HG02642 (cell line): Measurements from ENCODE around the gene FUNDC2.

ENCODE experiments used
- ATAC-seq: cut with Tn5 transposase; IDR thresholded peaks from one replicate; pipeline ENCODE4 v1.9.1; 2021; ENCODE audit warnings: mild to moderate bottlenecking; ENCODE audit not compliant: unreplicated experiment, poor library complexity

FUNDC2 gene

DNA sequence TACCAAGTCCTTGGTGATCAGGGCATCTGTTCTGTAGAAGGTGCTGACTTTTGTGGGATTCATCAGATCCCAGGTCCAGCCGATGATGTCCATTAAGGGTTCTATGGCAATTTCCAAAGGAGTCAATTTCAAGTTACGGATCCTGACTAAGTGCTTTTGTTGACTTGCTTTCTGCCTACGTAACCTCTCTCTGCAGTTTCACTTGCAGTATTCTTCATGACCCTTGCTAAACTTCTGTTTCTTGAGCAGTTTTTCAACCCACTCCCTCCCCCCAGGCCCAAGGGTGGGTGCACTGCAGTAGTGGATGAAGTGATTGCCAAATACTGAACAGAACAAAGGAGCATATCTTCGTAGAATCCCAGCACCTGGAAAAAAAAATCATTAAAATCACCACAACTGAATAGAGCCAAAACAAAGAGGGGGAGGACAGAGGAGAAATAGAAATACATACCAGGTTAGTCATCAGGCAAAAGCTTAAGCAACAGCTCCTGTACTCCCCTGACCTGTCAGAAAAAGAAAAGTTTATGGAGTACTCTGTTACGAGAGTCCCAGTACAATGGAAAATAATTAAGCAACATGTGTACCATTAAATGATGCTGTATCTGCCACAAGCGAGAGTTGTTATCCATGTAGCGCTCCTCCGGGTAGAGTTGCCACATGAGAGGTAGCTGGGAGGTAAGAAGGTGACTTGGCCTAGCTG lies 38.5 kb downstream of the FUNDC2 start:
- ATAC-seq = no peak

DNA sequence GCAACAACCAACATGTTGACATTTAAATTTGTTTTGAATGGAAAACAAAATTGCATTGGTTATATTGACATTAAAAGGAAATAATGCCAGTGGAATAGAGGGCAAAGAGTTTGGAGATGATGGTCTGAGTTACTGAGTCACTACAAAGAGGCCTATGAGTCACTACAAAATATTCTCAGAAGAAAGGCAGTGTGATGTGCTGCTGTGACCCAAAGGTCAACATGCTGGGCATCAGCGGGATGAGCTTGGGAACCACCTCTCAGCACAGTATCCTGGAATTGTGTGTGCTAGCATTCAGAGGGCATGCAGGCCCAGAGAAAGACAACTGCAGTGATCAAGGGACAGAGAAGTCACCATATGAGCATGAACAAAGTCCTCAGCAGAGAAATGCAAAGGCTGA lies 41.5 kb downstream of the FUNDC2 start:
- ATAC-seq = no peak

GRCh38 chrX:155069414-155069813 lies 42.8 kb downstream of the FUNDC2 start:
- no peak for ATAC-seq

DNA sequence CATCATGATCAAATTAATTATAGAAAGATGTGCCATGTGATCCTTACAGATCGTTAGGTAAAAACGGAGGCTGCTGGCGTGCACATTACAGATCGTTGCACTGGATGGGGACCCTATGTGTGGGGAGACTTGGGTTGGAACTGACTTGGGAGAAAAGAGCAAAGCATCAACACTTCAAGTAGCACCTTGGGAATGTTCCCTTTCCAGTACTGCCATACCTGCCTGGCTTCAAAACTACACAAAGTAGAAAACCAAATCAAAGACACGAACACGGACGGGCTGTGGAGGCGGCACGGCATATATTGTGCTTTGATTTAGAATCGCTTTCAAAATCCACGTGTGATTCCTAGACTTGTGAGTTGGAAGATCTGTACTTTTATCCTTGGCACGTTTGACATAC lies 43.4 kb downstream of the FUNDC2 start:
- ATAC-seq = no peak

- peak; percentile 27 for ATAC-seq
Measured at GRCh38 chrX:155070663-155070974, 44.0 kb downstream of the FUNDC2 start.

- peak; percentile 92 for ATAC-seq
Measured at GRCh38 chrX:155070975-155071693, 44.5 kb downstream of the FUNDC2 start, which contains the start of the genes BRCC3, CMC4 and MTCP1. TSS of gene BRCC3 (plus strand) at chrX:155071508. CDS start at chrX:155071528, 20 bp downstream. TSS of gene CMC4 (minus strand) at chrX:155071136. CDS start at chrX:155064023, 7,113 bp downstream. TSS of gene MTCP1 (minus strand) at chrX:155071136. CDS start at chrX:155066010, 5,126 bp downstream.

DNA sequence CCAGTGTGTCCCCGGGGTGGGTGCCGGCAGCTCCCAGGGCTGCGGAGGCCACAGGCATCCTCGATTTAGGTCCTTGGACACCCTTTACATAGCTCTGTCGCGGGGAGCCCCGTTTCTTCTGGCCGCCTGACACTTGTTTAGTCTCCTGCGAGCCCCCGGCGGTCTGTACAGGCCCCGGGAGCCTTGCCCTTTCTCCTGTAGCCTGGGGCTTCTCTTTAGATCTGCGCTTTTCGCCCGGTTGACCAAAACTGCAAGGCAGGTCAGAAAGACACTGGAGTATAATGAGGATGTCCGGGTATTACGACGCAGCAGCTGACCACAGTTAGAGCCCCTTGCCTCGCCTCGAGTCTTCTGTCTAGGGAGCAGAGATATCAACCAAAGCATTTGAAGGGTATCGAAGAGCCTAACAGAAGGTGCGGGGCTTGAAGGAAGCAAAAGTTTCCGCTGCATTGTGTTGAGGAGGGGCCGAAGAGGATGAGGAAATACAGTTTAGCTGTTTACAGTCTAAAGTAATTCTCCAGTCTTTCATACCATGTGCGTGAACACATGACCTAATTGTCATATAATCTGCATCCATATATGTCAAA lies 45.1 kb downstream of the FUNDC2 start:
- peak; percentile 16 for ATAC-seq

DNA sequence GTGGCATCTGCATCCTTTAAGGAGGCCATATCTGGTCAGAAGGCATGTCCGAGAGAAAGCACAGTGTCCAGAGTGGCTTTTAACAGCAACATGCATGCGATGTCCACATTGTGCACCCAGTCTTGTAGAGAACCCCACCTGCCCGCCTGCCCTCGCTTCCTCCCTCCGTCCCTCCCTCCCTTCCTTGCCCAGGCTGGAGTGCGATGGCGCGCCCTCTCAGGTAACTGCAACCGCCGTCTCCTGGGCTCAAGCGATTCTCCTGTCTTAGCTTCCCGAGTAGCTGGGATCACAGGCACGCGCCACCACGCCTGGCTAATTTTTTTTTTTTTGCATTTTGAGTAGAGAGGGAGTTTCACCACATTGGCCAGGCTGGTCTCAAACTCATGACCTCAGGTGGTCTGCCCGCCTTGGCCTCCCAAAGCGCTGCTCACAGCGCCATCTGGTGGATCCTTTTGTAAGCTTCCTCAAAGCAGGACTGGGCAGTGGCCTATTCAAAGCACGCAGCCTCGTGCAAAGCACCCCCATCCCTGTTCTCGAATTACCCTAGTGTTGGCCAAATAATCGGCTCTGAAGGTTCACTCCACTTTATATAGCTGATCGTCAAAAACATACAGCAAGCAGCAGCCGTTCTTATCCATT lies 59.7 kb downstream of the FUNDC2 start:
- ATAC-seq = no peak

DNA sequence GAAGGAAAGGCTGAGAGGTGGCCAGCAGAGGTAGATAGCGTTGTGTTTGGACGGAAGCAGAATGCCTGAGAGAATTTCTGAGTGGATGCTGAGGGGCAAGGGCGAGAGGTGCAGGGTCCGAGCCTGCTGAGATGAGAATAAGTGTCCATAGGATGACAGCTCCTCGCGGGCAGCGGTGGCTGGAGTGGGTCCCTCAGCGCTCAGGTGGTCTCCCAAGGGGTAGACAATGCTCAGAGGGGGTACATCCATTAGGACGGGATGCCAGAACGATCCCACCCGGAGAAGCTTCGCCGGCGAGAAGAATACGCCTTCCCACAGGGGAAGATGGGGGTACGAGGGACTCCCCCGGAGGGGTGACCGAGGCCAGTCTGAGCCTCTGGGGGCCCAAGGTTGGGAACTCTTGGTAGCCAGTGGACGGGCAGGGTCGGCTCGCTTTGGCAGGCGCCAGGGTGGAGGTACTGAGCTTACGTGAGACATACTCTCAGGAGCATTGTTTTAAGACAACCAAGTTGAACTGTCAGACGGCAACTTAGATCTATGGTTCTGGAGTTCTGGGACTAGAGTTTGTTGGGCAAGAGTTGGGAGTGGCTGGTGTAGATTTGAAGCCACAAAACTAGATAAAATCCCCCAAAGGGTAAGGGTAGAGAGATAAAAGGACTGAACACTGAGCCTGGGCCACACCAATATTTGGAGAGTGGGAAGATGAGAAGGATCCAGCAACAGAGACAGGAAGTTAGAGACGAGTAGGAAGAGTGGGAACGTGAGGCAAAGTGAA lies 60.5 kb downstream of the FUNDC2 start:
- no peak for ATAC-seq

DNA sequence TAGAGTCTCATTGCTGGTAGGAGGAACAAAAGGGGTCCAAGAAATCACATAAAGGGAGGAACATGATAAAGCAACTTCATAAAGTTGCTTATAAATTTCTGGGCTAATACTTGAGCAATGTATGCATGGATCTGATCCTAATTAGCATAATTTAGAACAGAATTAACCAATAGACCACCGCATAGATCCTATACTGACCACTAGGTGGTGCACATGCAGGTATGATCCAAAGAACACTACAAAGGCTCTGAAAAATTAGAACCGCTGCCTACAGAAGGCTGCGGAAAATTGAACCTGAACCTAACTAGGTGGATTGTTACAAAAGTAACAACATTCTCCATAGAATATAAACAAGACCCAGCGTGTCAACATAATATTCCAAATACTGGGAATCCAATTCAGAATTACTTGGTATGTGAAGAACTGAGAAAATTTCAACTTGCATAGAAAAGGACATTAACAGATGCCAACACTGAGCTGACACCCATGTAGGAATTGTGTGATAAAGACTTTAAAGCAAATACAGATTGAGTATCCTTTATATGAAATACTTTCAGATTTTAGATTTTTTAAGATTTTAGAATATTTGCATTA lies 67.9 kb downstream of the FUNDC2 start:
- no peak for ATAC-seq

DNA sequence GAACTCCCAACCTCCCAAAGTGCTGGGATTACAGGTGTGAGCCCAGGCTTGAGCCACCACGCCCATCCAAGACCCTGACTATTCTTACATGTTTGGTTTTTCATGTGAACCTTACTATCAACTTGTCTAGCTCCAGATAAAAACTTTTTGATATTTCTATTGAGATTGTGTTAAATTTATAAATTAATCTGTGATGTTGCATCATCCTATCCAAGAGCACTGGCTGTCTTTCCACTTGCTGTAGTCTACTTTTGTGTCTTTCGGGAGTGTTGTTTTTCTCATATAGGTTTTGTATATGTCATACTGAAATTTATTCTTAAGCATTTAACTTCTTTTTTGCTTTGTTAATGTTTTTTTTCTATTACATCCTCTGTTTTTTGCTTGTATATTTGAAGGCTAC lies 79.3 kb downstream of the FUNDC2 start:
- ATAC-seq = no peak

- ATAC-seq = no peak
Measured at GRCh38 chrX:155108427-155108826, 81.8 kb downstream of the FUNDC2 start.
